NCI-H526 (cell line): ENCODE measurements around the gene NPFF.

Experiments used
- DNase-seq, 2 experiments: peaks; one replicate each; lab custom pipeline; 2025; lab: John Stamatoyannopoulos, UW

NPFF gene

DNA sequence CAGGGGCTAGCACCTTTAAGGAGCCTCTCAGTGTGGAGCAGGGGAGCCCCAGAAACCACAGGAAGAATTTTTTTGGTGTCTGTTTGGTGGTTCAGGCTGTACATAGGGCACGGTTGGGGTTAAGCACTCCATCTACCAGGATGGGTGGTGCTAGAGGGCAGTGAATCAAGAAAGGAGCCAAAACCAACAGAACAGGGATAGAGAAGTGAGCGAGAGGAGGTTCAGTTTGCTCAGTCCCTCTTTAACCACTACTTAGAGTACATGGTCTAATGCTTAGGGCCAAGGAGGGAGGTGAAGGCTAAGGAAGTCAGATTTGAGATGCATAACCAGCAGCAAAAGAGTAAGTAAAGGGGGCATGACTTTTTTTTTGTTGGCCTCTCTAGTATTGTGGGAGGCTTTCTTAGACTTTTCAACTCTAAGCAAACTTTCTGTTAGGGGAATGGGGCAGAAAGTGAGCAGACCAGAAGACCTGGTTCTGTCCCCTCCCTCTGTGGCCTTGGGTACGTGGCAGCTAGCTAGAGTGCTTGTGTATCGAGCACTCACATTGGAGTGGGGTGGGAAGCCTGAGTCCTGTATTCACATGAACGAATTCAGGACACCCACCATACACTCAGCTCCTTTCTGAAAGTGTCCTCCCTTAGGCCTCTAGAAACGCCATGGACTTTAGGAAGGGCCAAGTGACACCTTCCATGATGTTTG is 6.6 kb upstream of the NPFF start:
- no peak for DNase-seq

DNA sequence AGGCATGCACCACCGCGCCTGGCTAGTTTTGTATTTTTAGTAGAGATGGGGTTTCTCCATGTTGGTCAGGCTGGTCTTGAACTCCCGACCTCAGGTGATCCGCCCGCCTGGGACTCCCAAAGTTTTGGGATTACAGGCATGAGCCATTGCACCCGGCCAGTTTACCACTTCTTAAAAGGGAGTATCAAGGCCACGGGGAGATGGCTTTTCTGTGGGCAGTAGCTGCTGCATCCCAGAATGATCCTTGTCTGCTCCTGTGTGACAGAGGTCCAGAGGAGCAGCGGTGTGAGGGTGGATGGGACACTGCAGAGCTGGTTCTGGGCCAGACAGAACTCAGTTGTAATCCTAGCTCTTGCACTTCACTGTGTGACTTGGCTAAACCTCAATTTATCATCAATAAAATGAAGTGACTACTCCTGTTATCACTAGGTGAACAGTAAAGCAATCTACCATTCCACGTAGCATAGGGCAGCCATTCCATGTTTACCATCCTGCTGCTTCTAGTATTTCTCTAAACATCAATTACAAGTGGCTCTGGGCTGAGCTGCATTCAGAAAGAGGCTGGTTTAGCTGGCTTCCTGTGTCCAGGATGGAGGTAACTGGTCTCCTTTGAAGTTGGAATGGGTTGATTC is 3.0 kb upstream of the NPFF start:
- no peak for DNase-seq

DNA sequence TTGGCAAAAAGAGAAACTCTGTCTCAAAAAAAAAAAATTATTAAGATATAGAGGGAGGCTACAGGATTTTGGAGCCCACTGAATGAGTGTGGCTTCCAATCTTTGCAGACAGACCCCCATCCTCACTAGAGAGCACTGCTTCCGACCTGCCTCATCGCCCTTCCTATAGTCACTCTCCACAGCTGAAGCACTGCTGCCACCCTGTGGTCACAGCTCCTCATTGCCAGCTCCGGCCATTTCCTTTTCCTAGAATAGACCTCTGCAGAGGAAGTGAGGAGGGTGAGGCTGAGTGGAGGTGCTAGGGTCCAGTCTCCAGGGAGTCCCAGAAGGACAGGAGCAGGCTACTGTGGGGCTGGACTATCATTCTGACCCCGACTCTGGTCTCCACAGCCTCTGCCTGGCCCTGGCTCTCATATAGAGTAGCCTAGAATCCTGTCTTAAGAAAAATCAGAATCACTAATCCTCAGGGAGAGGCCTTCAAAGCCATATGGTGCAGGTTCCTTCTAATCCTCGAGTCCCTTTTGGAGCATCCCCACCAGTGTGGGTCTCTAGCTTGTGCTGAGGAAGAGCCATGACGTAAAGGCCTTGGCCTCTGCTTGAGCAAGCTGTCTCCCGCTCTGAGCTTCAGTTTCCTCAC is 1.4 kb upstream of the NPFF start:
- peak; percentile 37 to 87 for DNase-seq

GRCh38 chr12:53507603-53507885 is 260 bp upstream of the NPFF start:
- no peak for DNase-seq

DNA sequence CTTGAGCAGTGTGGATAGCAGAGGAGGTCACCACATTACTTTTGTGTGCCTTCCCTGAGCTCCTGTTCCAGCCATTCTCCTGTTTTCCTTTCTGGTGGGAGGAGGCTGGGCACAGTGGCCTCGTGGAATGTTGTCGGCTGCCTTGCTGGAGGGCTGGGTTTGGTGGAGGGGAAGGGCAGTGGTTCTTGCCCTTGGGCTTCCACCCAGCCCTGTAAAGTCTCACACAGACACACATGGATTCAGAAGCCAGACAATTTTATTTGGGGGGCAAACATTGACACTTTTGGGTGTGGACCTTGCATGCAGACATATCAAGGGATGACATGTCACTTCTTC is 866 bp downstream of the NPFF start:
- no peak for DNase-seq

DNA sequence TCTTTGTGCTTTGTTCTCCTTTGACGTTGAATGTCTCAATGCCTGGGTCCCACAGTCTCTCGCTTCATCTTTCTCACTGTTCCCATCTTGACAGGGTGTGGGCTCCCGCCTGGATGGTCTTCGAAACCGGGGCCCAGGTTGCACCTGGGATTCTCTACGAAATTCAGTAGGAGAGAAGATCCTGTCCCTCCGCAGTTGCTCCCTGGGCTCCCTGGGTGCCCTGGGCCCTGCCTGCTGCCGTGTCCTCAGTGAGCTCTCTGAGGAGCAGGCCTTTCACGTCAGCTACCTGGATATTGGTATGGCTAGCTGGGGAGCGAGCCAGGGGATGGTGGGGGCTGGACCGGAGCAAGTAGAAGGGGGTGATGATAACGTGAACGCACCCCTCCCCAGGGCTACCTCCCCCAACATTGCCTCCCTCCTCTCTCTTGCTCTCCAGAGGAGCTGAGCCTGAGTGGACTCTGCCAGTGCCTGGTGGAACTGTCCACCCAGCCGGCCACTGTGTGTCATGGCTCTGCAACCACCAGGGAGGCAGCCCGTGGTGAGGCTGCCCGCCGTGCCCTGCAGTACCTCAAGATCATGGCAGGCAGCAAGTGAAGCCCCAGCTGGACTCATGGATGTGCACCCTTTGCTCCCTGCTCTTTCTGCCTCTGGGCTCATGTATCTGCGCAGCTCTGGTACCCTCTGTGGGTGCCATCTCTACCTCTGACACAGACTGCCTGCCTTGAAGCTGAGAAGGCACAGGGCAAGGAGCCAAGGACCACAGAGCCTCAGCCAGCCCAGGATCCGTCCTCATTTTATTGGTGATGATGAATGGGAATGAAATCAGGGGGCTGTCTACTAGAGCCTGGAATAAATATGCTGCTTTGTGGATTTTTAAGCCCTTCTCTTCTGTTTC is 1.5 kb downstream of the NPFF start:
- no peak for DNase-seq

DNA sequence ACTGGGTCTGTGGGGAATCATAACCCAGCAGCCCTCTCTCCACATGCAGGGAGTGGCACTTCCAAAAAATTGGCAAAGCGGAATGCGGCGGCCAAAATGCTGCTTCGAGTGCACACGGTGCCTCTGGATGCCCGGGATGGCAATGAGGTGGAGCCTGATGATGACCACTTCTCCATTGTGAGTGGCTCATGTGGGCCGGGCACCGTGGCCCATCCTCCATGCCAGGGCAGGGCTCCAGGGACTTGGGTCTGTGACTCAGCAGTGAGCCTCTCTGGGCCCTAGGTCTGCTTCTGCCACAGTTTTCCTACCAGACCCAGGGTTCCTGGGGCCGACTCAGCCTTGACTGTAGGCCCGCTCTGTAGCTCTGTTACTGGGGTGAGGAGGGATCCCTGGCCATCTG is 2.2 kb downstream of the NPFF start:
- no peak for DNase-seq

GRCh38 chr12:53504004-53504920 is 3.0 kb downstream of the NPFF start:
- no peak for DNase-seq

- DNase-seq: no peak
These were observed 4.1 kb downstream of the NPFF start for GRCh38 chr12:53502983-53503728.

GRCh38 chr12:53502331-53502730 is 5.0 kb downstream of the NPFF start:
- DNase-seq: no peak

GRCh38 chr12:53501615-53502181 is 5.6 kb downstream of the NPFF start:
- DNase-seq: no peak

- peak; percentile 99 for DNase-seq
These were observed 6.3 kb downstream of the NPFF start, which contains the start of gene TARBP2 for GRCh38 chr12:53500776-53501614. Gene TARBP2, plus strand, starts transcription at chr12:53501283. Its CDS starts 126 bp downstream, at chr12:53501409.

DNA sequence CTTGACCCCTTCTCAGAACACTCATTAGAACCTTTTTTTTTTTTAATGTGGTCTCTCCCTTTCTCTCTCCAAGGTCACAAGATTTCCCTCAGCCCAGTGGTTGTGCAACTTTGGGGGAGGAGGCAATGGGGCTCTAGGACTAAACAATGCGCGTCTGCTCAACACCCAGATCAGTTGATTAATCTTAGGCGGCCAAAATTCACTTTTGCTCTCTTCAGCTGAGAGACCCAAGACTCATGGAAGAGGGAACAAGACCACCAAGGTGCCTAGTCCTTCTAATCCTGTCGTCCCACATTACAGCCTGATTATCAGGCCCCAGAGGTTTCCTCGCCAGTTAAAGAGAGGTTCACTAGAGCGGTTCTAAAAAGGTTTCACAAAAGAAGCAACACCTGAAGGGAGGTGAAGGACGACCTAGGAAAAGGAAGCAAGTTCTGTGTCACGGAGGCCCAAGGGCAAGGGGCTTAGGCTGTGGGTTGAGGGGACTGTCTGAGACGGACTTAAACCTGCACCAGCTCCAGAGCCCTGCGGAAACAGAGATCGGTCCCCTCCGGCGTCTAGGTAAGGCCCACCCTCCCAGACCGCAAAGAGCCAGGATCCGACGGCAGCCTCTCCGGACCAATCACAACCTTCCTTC is 7.0 kb downstream of the NPFF start:
- no peak for DNase-seq

GRCh38 chr12:53499266-53500141 is 7.8 kb downstream of the NPFF start, which contains the start of gene MAP3K12:
Gene MAP3K12, minus strand, starts transcription at chr12:53499458. Its CDS starts 12,067 bp downstream, at chr12:53487391.
- peak in 1 of 2 experiments; percentile 75 for DNase-seq

DNA sequence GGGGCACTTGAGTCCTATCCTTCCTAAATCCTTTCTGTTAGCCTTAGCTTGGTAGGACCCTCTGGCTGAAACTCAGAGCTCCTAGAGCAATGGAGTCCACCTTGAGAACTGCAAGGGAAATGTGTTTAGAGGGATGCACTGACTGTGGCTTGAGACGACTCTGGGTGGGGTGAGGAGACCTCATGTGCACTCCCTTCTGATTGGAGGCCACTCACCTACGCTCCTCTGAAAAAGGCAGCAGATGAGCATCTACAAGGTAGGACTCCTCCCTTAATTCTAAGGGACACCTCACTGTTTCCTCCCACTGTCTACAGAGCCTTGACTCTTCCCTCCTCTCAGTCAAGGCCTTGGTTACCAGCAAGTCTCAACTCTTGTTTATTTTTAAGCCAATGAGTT is 9.1 kb downstream of the NPFF start:
- DNase-seq: no peak

GRCh38 chr12:53497461-53497860 is 9.8 kb downstream of the NPFF start:
- DNase-seq: no peak

GRCh38 chr12:53496752-53497032 is 10.6 kb downstream of the NPFF start:
- DNase-seq: no peak
